HUDEP-2 (cell line): ENCODE data around the gene NBEAL1.
A peak's percentile ranks its signal among the peaks of the same experiment; 100 is the strongest.
"Not testable (repeated sequence)": the region's sequence is repeated elsewhere in the genome, so short reads cannot be mapped to it uniquely, and the experiment has no call there.

Experiments used
- DNase-seq, 76 experiments: peaks; one replicate each; lab custom pipeline; 2025; ENCODE audit not compliant: unreplicated experiment in 76 of 76; lab: John Stamatoyannopoulos, UW

Gene NBEAL1

GRCh38 chr2:203014456-203015199, at the start of gene NBEAL1:
Gene NBEAL1, plus strand, starts transcription at chr2:203014875. Its CDS starts 1,510 bp downstream, at chr2:203016385.
- peak; percentile 54 to 99 (median 96) for DNase-seq

- peak in 37 of 76 experiments; percentile 1 to 80 (median 22) for DNase-seq
Measured at GRCh38 chr2:202965810-202966460, 48.7 kb upstream of the NBEAL1 start.

GRCh38 chr2:202969404-202969803, 45.3 kb upstream of the NBEAL1 start:
- not testable (repeated sequence) for DNase-seq

GRCh38 chr2:202976809-202977208, 37.9 kb upstream of the NBEAL1 start:
- no peak for DNase-seq

- DNase-seq, result no peak
Measured at GRCh38 chr2:202982779-202983491, 31.7 kb upstream of the NBEAL1 start.

GRCh38 chr2:202989749-202990148, 24.9 kb upstream of the NBEAL1 start:
- no peak for DNase-seq

GRCh38 chr2:202990501-202990900, 24.2 kb upstream of the NBEAL1 start:
- DNase-seq, result no peak

GRCh38 chr2:202997113-202997512, 17.6 kb upstream of the NBEAL1 start:
- DNase-seq, result not testable (repeated sequence)

- DNase-seq, result no peak
Measured at GRCh38 chr2:203002054-203002821, 12.4 kb upstream of the NBEAL1 start.

GRCh38 chr2:203003716-203004115, 11.0 kb upstream of the NBEAL1 start:
- DNase-seq, result no peak

- DNase-seq, result no peak
Measured at GRCh38 chr2:203016716-203017115, 2.0 kb downstream of the NBEAL1 start.

- DNase-seq, result no peak
Measured at GRCh38 chr2:203018181-203018580, 3.5 kb downstream of the NBEAL1 start.

- no peak for DNase-seq
Measured at GRCh38 chr2:203019142-203019541, 4.5 kb downstream of the NBEAL1 start.

GRCh38 chr2:203021991-203022390, 7.3 kb downstream of the NBEAL1 start:
- no peak for DNase-seq

GRCh38 chr2:203022751-203023150, 8.1 kb downstream of the NBEAL1 start:
- no peak for DNase-seq

GRCh38 chr2:203025592-203025991, 10.9 kb downstream of the NBEAL1 start:
- no peak for DNase-seq

GRCh38 chr2:203030545-203030944, 15.9 kb downstream of the NBEAL1 start:
- no peak for DNase-seq

- DNase-seq, result no peak
Measured at GRCh38 chr2:203030991-203031390, 16.3 kb downstream of the NBEAL1 start.

GRCh38 chr2:203033395-203033794, 18.7 kb downstream of the NBEAL1 start:
- no peak for DNase-seq

- no peak for DNase-seq
Measured at GRCh38 chr2:203035879-203036470, 21.3 kb downstream of the NBEAL1 start.
